DND-41 (cell line): ENCODE measurements around the gene TMPRSS5.
"Not testable (repeated sequence)": the region's sequence is repeated elsewhere in the genome, so short reads cannot be mapped to it uniquely, and the experiment has no call there.

Source experiments
- ATAC-seq: fragments of 200-7000 bp; cut with Tn5 transposase; 3 replicates; pipeline ENCODE4 v1.9.1; 2021; ENCODE audit warnings: low read depth; ENCODE audit not compliant: insufficient read depth
- DNase-seq: peaks from one replicate; pipeline ENCODE4 v3.0.0-alpha.2; 2020
- H2AFZ ChIP-seq: 2 replicates; pipeline ENCODE4 v1.6.0; 2012; ENCODE audit warnings: low read depth, low read length
- H3K27ac ChIP-seq: 2 replicates; pipeline ENCODE4 v1.5.1; 2012; ENCODE audit warnings: low read length, inconsistent platforms
- H3K27me3 ChIP-seq: fragments of 200-600 bp; sonication (generic); 2 replicates; pipeline ENCODE4 v1.6.0; 2012; ENCODE audit warnings: low read length, mild to moderate bottlenecking, inconsistent platforms; ENCODE audit not compliant: insufficient read depth, poor library complexity
- H3K36me3 ChIP-seq: 2 replicates; pipeline ENCODE4 v1.5.1; 2012; ENCODE audit warnings: low read length, inconsistent platforms; ENCODE audit not compliant: insufficient read depth
- H3K4me1 ChIP-seq: 2 replicates; pipeline ENCODE4 v1.5.1; 2012; ENCODE audit warnings: mild to moderate bottlenecking, low read length; ENCODE audit not compliant: insufficient read depth
- H3K4me2 ChIP-seq: 2 replicates; pipeline ENCODE4 v1.6.0; 2012; ENCODE audit warnings: mild to moderate bottlenecking, moderate library complexity, low read length, inconsistent platforms; ENCODE audit not compliant: insufficient read depth
- H3K4me3 ChIP-seq, 2 experiments: fragments of 200-600 bp in 1 of 2; shearing (Covaris generic) in 1 of 2; 2 replicates each; pipeline ENCODE4 v1.5.1; 2012 to 2016; ENCODE audit warnings: inconsistent platforms in 2 of 2, low read length in 2 of 2, mild to moderate bottlenecking in 2 of 2, low read depth in 1 of 2, moderate library complexity in 1 of 2
- H3K79me2 ChIP-seq: 2 replicates; pipeline ENCODE4 v1.6.0; 2012; ENCODE audit warnings: low read length, inconsistent platforms; ENCODE audit not compliant: insufficient read depth
- H3K9ac ChIP-seq: 2 replicates; pipeline ENCODE4 v1.6.0; 2012; ENCODE audit warnings: low read depth, mild to moderate bottlenecking, inconsistent platforms, low read length, moderate library complexity
- H3K9me3 ChIP-seq: 2 replicates; pipeline ENCODE4 v1.5.1; 2012; ENCODE audit warnings: low read length, moderate library complexity, mild to moderate bottlenecking, inconsistent platforms; ENCODE audit not compliant: insufficient read depth, severe bottlenecking
- H4K20me1 ChIP-seq: 2 replicates; pipeline ENCODE4 v1.6.0; 2012; ENCODE audit warnings: low read length; ENCODE audit not compliant: insufficient read depth
- EZH2 ChIP-seq: IDR thresholded peaks from 3 replicates; pipeline ENCODE4 v1.6.1; 2012; ENCODE audit warnings: borderline replicate concordance, low read depth, mild to moderate bottlenecking, moderate library complexity, low read length, inconsistent platforms; ENCODE audit not compliant: severe bottlenecking
- TF ChIP-seq, protein P1 (sequence below): IDR thresholded peaks from 2 replicates; pipeline ENCODE4 v1.5.1; 2012; ENCODE audit warnings: borderline replicate concordance, low read length, moderate library complexity, mild to moderate bottlenecking; ENCODE audit not compliant: poor library complexity, severe bottlenecking; ENCODE audit errors: extremely low read depth

Gene TMPRSS5

DNA sequence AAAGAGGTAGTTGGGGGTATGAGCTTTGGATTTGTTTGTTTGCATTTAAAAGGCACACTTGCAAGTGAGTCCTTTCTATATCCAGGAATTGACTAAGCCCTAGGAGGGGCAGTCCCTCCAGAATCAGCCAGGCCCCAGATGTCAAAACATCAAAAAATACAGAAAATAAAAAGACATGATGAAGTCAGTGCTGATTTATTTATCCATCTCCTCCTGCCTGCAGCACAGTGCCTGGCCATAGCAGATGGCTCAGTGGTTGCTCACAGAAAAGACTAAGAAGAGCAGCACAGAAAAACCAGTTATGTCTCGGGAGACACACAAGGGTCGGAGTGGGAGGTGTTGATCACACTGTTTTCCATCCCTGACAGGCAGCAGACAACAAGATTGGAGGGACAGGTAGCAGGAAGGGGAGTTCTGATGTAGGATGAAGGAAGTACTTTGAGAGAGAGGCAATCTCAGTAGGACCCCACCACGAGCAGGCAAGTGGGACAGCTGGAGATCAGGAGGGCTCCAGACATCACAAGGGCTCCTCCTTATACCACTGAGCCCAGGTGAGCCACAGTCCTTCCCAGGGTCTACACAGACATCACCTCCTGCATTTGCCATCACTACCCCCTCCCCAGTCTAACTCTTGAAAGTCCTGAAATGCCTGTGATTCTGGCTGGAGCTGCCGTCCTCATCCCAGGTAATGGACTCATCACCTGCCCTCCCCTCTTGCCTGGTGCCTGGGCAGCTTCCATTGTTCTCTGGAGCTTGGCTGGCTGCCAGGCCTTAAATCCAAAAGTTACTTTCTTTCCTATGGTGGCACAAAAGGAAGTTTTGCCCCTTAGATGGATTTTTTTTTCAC lies 32.3 kb downstream of the TMPRSS5 start:
- peaks cover 8% of the 10 kb centered on the region for H3K27me3 ChIP-seq
- no peaks in the 10 kb centered on the region for H3K36me3 ChIP-seq
- TF ChIP-seq, protein P1, sequence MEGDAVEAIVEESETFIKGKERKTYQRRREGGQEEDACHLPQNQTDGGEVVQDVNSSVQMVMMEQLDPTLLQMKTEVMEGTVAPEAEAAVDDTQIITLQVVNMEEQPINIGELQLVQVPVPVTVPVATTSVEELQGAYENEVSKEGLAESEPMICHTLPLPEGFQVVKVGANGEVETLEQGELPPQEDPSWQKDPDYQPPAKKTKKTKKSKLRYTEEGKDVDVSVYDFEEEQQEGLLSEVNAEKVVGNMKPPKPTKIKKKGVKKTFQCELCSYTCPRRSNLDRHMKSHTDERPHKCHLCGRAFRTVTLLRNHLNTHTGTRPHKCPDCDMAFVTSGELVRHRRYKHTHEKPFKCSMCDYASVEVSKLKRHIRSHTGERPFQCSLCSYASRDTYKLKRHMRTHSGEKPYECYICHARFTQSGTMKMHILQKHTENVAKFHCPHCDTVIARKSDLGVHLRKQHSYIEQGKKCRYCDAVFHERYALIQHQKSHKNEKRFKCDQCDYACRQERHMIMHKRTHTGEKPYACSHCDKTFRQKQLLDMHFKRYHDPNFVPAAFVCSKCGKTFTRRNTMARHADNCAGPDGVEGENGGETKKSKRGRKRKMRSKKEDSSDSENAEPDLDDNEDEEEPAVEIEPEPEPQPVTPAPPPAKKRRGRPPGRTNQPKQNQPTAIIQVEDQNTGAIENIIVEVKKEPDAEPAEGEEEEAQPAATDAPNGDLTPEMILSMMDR = no peak
- no peak for TF ChIP-seq EZH2
- ATAC-seq (no peak), DNase-seq (no peak)
- H3K4me3 ChIP-seq = no peak overlapping the region
- H3K9ac ChIP-seq = no peak overlapping the region
- H3K27ac ChIP-seq = no peak overlapping the region
- H3K9me3 ChIP-seq = no peaks in the 10 kb centered on the region
- no peak overlapping the region for H3K4me2 ChIP-seq
- H3K4me1 ChIP-seq = no peaks in the 10 kb centered on the region
- no peaks in the 10 kb centered on the region for H4K20me1 ChIP-seq
- H3K79me2 ChIP-seq = no peaks in the 10 kb centered on the region
- H2AFZ ChIP-seq = no peak overlapping the region

DNA sequence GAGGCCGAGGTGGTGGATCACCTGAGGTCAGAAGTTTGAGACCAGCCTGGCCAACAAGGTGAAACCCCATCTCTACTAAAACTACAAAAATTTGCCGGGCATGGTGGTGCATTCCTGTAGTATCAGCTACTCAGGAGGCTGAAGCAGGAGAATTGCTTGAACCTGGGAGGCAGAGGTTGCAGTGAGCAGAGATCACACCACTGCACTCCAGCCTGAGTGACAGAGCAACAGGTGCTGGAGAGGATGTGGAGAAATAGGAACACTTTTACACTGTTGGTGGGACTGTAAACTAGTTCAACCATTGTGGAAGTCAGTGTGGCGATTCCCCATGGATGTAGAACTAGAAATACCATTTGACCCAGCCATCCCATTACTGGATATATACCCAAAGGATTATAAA lies 34.2 kb downstream of the TMPRSS5 start:
- H2AFZ ChIP-seq, H3K9me3 ChIP-seq, H3K4me2 ChIP-seq, H3K36me3 ChIP-seq, H3K4me3 ChIP-seq, H3K27me3 ChIP-seq, H3K4me1 ChIP-seq, DNase-seq, H3K27ac ChIP-seq, H4K20me1 ChIP-seq, H3K9ac ChIP-seq, H3K79me2 ChIP-seq, ATAC-seq: not testable (repeated sequence)

GRCh38 chr11:113670831-113671215 lies 35.3 kb downstream of the TMPRSS5 start:
- H3K27ac ChIP-seq = no peak overlapping the region
- ATAC-seq (no peak), DNase-seq (no peak)
- H3K9me3 ChIP-seq = peaks cover 3% of the 10 kb centered on the region
- TF ChIP-seq, protein P1 = no peak
- no peak for TF ChIP-seq EZH2
- H4K20me1 ChIP-seq = no peaks in the 10 kb centered on the region
- no peaks in the 10 kb centered on the region for H3K36me3 ChIP-seq
- no peak overlapping the region for H3K4me3 ChIP-seq
- H3K4me2 ChIP-seq = no peak overlapping the region
- H2AFZ ChIP-seq = no peak overlapping the region
- H3K79me2 ChIP-seq = no peaks in the 10 kb centered on the region
- peaks cover 3% of the 10 kb centered on the region for H3K27me3 ChIP-seq
- H3K9ac ChIP-seq = no peak overlapping the region
- H3K4me1 ChIP-seq = no peaks in the 10 kb centered on the region

- no peak for TF ChIP-seq EZH2
- TF ChIP-seq, protein P1 = no peak
- Histone ChIP-seq H3K4me3 (no peak overlapping the region), H3K79me2 (no peaks in the 10 kb centered on the region), H4K20me1 (no peaks in the 10 kb centered on the region), H3K36me3 (no peaks in the 10 kb centered on the region), H3K27me3 (no peaks in the 10 kb centered on the region), H3K9ac (no peak overlapping the region), H3K4me1 (no peaks in the 10 kb centered on the region), H3K27ac (no peak overlapping the region), H3K9me3 (peaks cover 3% of the 10 kb centered on the region), H3K4me2 (no peak overlapping the region), H2AFZ (no peak overlapping the region)
- ATAC-seq (no peak), DNase-seq (no peak)
Measured at GRCh38 chr11:113670149-113670830, 35.8 kb downstream of the TMPRSS5 start.
